Heart left ventricle (tissue), 13 donors: ENCODE measurements around the gene SPOCK1.

Experiments
- POLR2A ChIP-seq, 2 donors: fragments of 450-650 bp; IDR thresholded peaks; one replicate each; pipeline ENCODE4 v1.6.1; 2017; ENCODE audit warnings: antibody characterized with exemption in 2 of 2, mild to moderate bottlenecking in 2 of 2, moderate library complexity in 2 of 2
- TF ChIP-seq, protein P1 (sequence below), 12 donors: fragments of 200-600 bp; sonication (generic) in 4 of 12; IDR thresholded peaks; one replicate each; pipeline versions ENCODE4 v1.5.0 to v1.8.0; 2018 to 2022; ENCODE audit warnings: antibody characterized with exemption in 12 of 12, mild to moderate bottlenecking in 5 of 12
- donor health status: ischemic (EF 13 %, LVEDD 7.1; RV severe dilation, severe dysfunction).
- donor health status: DM: no; HTN: yes; CAD: no.
- donor health status: DM: no; HTN: no; CAD: no.
- donor health status: ischemic (EF 25% LVEDD 6.9; RV normal size, moderate dysfunction).
- donor health status: ischemic (EF 25% LVEDD 5.7; RV mildly dilated, moderate dysfunction).
- donor health status: ischemic (EF 35%, LVEDD 5.7; RV mildly dilated, moderate dysfunction).
- donor health status: nonischemic (EF 11% LVEDD 7.7; RV severe dilation, severe dysfunction).
- donor health status: DM: yes; HTN: yes; CAD: no.
- donor health status: PGD.
- donor health status: ischemic (EF 29% LVEDD 5.4; RV normal size, mild dysfunction).
- donor health status: nonischemic (EF 23%, LVEDD 6.1; RV moderate dilation, normal function).

DNA sequence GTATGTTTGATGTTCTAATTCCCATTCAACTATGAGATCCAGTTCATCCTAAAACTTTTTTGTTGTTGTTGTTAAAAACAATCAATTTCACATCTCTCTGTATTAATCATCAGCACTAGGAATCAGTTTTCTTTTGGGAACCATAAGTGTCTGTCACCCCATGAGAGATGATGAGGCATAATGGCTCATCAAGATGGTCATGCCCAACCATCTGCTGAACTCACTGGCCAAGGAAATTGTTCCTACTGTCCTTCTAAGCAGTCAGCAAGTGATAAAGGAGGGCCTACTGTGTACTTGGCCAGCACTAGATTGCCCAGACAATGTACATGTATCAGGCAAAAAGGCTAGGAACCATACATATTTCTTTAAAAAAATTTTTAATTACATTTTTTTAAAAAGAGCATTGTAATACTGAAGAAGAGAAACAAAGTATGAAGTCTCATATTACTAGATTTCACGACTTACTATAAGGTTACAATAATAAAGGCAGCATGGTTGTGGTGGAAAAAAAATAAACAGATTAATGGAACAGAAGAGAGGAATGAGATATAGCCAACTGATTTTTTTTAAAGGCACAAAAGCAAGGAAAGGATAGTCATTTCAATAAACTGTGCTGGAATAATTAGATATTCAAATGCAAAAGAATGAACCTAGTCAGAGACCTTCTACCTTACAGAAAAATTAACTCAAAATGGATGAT lies 458.3 kb downstream of the SPOCK1 start:
- TF ChIP-seq, protein P1, sequence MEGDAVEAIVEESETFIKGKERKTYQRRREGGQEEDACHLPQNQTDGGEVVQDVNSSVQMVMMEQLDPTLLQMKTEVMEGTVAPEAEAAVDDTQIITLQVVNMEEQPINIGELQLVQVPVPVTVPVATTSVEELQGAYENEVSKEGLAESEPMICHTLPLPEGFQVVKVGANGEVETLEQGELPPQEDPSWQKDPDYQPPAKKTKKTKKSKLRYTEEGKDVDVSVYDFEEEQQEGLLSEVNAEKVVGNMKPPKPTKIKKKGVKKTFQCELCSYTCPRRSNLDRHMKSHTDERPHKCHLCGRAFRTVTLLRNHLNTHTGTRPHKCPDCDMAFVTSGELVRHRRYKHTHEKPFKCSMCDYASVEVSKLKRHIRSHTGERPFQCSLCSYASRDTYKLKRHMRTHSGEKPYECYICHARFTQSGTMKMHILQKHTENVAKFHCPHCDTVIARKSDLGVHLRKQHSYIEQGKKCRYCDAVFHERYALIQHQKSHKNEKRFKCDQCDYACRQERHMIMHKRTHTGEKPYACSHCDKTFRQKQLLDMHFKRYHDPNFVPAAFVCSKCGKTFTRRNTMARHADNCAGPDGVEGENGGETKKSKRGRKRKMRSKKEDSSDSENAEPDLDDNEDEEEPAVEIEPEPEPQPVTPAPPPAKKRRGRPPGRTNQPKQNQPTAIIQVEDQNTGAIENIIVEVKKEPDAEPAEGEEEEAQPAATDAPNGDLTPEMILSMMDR (IDR thresholded peaks at IDR 0.05), result no peak
- no peak for TF ChIP-seq POLR2A (IDR thresholded peaks at IDR 0.05)
